ENCODE measurements around the gene VPS37B. TPM values are rescaled to one million over a fixed set of nuclear protein-coding genes. Genes with fewer than 3 reads are reported as not detected.

The VPS37B gene
- total and polyA plus RNA-seq, 10 of the 15 experiments (the other 5 are each of a cell fraction or from before 2014, with no cell fraction given) = 0.66 to 68.6 (median 39.6) TPM

DNA sequence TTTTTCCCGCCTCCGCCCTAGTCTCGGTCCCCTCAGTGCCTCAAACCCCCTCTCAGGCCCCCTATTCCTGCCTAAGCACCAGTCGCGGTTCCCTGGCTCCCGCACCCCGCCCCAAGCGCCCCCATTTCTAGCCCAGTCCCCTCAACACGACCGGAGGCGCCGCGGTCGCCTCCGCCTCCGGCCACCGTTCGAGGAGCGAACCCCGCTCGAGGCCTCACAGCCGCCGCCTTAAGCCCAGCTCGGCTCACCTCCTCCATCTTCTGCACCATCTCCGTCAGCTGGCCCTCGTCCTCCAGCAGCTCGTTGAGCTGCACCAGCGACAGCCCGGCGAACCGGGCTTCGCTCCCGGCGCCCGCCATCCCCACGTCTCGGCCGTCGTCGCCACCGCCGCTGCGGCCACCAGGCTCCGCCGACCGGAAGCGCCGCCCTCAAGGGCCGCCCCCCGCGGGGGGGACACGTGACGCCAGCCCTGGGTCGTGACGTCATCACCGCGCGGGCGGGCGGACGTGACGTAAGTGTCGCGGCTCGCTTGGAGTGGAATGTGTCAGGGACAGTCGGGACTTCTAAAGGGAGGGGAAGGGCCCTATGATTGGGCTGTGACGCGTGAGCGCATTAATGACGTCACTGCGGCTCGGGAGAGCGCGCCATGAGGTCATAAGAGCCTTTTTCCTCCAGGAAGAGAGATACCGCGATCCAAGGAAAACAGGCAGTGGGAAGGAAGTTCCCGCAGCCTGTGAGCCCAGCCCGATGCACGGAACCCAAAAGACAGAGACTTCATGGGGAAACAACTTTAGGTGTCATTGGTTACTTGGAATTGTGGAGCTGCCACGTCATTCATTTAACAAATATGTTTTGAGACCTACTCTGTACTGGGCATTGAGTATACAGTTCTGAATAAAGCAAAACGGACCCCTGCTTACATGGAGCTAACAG lies at the start of gene VPS37B (continued):
- TF ChIP-seq, protein P1, sequence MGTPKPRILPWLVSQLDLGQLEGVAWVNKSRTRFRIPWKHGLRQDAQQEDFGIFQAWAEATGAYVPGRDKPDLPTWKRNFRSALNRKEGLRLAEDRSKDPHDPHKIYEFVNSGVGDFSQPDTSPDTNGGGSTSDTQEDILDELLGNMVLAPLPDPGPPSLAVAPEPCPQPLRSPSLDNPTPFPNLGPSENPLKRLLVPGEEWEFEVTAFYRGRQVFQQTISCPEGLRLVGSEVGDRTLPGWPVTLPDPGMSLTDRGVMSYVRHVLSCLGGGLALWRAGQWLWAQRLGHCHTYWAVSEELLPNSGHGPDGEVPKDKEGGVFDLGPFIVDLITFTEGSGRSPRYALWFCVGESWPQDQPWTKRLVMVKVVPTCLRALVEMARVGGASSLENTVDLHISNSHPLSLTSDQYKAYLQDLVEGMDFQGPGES (IDR thresholded peaks at IDR 0.05) = no peak
- TF ChIP-seq, protein P2, sequence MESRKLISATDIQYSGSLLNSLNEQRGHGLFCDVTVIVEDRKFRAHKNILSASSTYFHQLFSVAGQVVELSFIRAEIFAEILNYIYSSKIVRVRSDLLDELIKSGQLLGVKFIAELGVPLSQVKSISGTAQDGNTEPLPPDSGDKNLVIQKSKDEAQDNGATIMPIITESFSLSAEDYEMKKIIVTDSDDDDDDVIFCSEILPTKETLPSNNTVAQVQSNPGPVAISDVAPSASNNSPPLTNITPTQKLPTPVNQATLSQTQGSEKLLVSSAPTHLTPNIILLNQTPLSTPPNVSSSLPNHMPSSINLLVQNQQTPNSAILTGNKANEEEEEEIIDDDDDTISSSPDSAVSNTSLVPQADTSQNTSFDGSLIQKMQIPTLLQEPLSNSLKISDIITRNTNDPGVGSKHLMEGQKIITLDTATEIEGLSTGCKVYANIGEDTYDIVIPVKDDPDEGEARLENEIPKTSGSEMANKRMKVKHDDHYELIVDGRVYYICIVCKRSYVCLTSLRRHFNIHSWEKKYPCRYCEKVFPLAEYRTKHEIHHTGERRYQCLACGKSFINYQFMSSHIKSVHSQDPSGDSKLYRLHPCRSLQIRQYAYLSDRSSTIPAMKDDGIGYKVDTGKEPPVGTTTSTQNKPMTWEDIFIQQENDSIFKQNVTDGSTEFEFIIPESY (IDR thresholded peaks at IDR 0.05) = peak; percentile 46; the same call in 1 of the 2 replicates
- TF ChIP-seq ATF7 (IDR thresholded peaks at IDR 0.05; ENCODE audit: low read depth) (peak; percentile 99), MYB (IDR thresholded peaks at IDR 0.05; ENCODE audit: borderline replicate concordance, low read depth, low read length) (no peak), TCF12 (IDR thresholded peaks at IDR 0.05; ENCODE audit: low read depth, low read length) (0 out of 2 replicates have a peak, but pooled peaks have one; percentile 59), RUNX3 (IDR thresholded peaks at IDR 0.05; ENCODE audit: low read length) (peak; percentile 70), IKZF2 (IDR thresholded peaks at IDR 0.05) (peak in 1 of 2 experiments; percentile 63; a peak in 2 of 4 replicates), GABPA (IDR thresholded peaks at IDR 0.05; ENCODE audit: low read depth) (peak; percentile 82), BRCA1 (IDR thresholded peaks at IDR 0.05; ENCODE audit: low read depth, low read length) (peak; percentile 67; the same call in 1 of the 2 replicates), HDGF (IDR thresholded peaks at IDR 0.05) (no peak), GATAD2B (conservative IDR thresholded peaks at IDR 0.05; ENCODE audit: low read depth) (peak; percentile 98)
- TF ChIP-seq, protein P3, sequence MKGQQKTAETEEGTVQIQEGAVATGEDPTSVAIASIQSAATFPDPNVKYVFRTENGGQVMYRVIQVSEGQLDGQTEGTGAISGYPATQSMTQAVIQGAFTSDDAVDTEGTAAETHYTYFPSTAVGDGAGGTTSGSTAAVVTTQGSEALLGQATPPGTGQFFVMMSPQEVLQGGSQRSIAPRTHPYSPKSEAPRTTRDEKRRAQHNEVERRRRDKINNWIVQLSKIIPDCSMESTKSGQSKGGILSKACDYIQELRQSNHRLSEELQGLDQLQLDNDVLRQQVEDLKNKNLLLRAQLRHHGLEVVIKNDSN (IDR thresholded peaks at IDR 0.05; ENCODE audit: borderline replicate concordance, extremely low read length, insufficient read depth, low read depth, low read length) = peak; percentile 96
- TF ChIP-seq, protein P4, sequence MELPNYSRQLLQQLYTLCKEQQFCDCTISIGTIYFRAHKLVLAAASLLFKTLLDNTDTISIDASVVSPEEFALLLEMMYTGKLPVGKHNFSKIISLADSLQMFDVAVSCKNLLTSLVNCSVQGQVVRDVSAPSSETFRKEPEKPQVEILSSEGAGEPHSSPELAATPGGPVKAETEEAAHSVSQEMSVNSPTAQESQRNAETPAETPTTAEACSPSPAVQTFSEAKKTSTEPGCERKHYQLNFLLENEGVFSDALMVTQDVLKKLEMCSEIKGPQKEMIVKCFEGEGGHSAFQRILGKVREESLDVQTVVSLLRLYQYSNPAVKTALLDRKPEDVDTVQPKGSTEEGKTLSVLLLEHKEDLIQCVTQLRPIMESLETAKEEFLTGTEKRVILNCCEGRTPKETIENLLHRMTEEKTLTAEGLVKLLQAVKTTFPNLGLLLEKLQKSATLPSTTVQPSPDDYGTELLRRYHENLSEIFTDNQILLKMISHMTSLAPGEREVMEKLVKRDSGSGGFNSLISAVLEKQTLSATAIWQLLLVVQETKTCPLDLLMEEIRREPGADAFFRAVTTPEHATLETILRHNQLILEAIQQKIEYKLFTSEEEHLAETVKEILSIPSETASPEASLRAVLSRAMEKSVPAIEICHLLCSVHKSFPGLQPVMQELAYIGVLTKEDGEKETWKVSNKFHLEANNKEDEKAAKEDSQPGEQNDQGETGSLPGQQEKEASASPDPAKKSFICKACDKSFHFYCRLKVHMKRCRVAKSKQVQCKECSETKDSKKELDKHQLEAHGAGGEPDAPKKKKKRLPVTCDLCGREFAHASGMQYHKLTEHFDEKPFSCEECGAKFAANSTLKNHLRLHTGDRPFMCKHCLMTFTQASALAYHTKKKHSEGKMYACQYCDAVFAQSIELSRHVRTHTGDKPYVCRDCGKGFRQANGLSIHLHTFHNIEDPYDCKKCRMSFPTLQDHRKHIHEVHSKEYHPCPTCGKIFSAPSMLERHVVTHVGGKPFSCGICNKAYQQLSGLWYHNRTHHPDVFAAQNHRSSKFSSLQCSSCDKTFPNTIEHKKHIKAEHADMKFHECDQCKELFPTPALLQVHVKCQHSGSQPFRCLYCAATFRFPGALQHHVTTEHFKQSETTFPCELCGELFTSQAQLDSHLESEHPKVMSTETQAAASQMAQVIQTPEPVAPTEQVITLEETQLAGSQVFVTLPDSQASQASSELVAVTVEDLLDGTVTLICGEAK (IDR thresholded peaks at IDR 0.05; ENCODE audit: borderline replicate concordance) = peak; percentile 79
- TF ChIP-seq, protein P5, sequence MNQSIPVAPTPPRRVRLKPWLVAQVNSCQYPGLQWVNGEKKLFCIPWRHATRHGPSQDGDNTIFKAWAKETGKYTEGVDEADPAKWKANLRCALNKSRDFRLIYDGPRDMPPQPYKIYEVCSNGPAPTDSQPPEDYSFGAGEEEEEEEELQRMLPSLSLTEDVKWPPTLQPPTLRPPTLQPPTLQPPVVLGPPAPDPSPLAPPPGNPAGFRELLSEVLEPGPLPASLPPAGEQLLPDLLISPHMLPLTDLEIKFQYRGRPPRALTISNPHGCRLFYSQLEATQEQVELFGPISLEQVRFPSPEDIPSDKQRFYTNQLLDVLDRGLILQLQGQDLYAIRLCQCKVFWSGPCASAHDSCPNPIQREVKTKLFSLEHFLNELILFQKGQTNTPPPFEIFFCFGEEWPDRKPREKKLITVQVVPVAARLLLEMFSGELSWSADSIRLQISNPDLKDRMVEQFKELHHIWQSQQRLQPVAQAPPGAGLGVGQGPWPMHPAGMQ (IDR thresholded peaks at IDR 0.05; ENCODE audit: borderline replicate concordance) = no peak
- TF ChIP-seq, protein P6, sequence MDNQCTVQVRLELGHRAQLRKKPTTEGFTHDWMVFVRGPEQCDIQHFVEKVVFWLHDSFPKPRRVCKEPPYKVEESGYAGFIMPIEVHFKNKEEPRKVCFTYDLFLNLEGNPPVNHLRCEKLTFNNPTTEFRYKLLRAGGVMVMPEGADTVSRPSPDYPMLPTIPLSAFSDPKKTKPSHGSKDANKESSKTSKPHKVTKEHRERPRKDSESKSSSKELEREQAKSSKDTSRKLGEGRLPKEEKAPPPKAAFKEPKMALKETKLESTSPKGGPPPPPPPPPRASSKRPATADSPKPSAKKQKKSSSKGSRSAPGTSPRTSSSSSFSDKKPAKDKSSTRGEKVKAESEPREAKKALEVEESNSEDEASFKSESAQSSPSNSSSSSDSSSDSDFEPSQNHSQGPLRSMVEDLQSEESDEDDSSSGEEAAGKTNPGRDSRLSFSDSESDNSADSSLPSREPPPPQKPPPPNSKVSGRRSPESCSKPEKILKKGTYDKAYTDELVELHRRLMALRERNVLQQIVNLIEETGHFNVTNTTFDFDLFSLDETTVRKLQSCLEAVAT (IDR thresholded peaks at IDR 0.05) = peak; percentile 98
- TF ChIP-seq, protein P7, sequence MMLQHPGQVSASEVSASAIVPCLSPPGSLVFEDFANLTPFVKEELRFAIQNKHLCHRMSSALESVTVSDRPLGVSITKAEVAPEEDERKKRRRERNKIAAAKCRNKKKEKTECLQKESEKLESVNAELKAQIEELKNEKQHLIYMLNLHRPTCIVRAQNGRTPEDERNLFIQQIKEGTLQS (IDR thresholded peaks at IDR 0.05; ENCODE audit: borderline replicate concordance, extremely low read depth, low read depth, low read length) = peak; percentile 59; the same call in 1 of the 2 replicates

Measured in GM12878 (cell line).